Endothelial cell of umbilical vein (primary cell): Measurements from ENCODE around the gene ATP1B1.

Experiments used
- CTCF ChIP-seq, 2 donors: IDR thresholded peaks; 1 replicate in 1 of 2; 2 replicates in 1 of 2; pipeline ENCODE4 v1.5.1; 2011; ENCODE audit warnings: low read length in 2 of 2, mild to moderate bottlenecking in 2 of 2, moderate library complexity in 2 of 2, control low read depth in 1 of 2, inconsistent platforms in 1 of 2, low read depth in 1 of 2; ENCODE audit not compliant: insufficient read depth in 1 of 2; ENCODE audit errors: extremely low read depth in 1 of 2
- EZH2 ChIP-seq: IDR thresholded peaks from 2 replicates; pipeline ENCODE4 v1.6.1; 2012; ENCODE audit warnings: borderline replicate concordance, low read depth, mild to moderate bottlenecking, moderate library complexity, low read length, inconsistent platforms; ENCODE audit not compliant: severe bottlenecking
- FOS ChIP-seq: IDR thresholded peaks from 2 replicates; pipeline ENCODE4 v1.6.1; 2011; ENCODE audit warnings: mild to moderate bottlenecking, low read length, moderate library complexity, borderline replicate concordance; ENCODE audit not compliant: insufficient read depth
- JUN ChIP-seq: IDR thresholded peaks from 2 replicates; pipeline ENCODE4 v1.6.1; 2011; ENCODE audit warnings: borderline replicate concordance, low read depth; ENCODE audit not compliant: insufficient read length, insufficient read depth
- MAX ChIP-seq: IDR thresholded peaks from 2 replicates; pipeline ENCODE4 v1.6.1; 2011; ENCODE audit not compliant: insufficient read depth, insufficient read length
- MYC ChIP-seq: IDR thresholded peaks from one replicate; pipeline ENCODE4 v1.6.1; 2011; ENCODE audit warnings: mild to moderate bottlenecking, low read depth, low read length
- POLR2A ChIP-seq: IDR thresholded peaks from 2 replicates; pipeline ENCODE4 v1.6.1; 2012; ENCODE audit warnings: low read depth, mild to moderate bottlenecking, control low read depth, low read length
- POLR2AphosphoS5 ChIP-seq: IDR thresholded peaks from 2 replicates; pipeline ENCODE4 v1.6.1; 2012; ENCODE audit warnings: low read depth, mild to moderate bottlenecking, control low read depth, low read length, moderate library complexity; ENCODE audit not compliant: insufficient read depth

DNA sequence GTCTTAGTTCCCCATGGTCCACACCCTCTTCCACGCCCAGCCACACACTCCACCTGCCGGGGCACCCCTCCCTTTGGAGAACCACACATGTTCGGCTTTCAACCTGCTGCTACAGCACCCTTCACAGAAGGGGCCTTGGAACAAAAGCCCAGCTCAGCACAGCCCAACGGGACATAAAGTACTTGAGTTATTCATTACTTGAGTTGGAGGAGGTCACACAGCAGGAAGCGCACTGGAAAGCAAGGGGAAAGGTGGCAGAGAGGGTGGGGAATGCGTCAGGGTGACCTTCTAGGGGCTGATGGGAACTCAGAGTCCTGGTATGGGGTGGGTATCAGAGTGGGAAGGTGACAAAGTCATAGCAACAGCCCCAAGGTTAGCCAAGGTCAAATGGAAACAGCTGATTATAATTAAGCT, 3.0 kb upstream of the ATP1B1 start:
- no peak for TF ChIP-seq MAX
- TF ChIP-seq CTCF (IDR thresholded peaks at IDR 0.05; ENCODE audit: extremely low read depth in 1 of 2, insufficient read depth in 1 of 2, low read depth in 1 of 2, low read length in 2 of 2): no peak
- TF ChIP-seq EZH2: no peak
- TF ChIP-seq POLR2AphosphoS5: no peak
- TF ChIP-seq POLR2A: no peak
- TF ChIP-seq MYC: no peak
- TF ChIP-seq FOS: no peak
- TF ChIP-seq JUN: no peak
